DMS 273 (cell line): Measurements from ENCODE around the gene CNTN4.

ENCODE experiments used
- DNase-seq: peaks from one replicate; lab custom pipeline; 2025; ENCODE audit not compliant: unreplicated experiment; lab: John Stamatoyannopoulos, UW

CNTN4 gene

DNA sequence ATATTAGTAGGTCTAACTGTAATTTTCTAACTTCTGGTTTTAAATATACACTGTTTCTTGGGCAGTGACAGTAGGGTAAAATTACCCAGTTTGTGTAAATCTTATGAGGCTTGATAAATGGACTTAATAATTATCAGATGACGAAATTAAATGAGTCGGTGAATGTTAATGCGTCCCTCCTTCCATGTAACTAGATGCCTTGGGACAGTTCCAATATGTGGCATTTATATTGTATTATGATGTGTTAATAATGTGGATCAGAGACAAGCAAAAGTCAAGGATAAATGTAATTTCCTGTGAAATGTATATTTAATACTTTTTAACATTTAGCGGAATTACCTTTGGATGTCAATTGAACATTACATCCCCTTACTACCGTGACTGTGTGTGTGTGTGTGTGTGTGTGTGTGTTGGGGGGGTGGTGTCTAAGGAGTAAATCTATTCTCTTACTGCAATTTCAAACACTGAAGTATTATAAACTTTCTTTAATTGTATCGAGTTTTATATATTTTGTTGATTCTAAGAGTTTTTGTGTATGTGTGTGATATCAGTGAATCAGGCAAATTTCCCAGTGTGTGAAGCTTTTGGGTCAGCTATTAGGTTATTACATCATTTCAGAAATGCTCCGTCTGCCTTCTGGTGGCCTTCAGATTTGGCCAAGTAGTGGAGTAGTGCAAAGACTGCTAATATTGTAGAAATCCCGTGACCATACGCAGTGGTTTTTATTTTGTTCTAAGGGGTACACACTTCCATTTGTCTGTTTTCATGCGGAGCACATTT is 50.1 kb downstream of the CNTN4 start:
- DNase-seq: no peak

- DNase-seq: no peak
Observed at GRCh38 chr3:2153053-2153452, 54.4 kb downstream of the CNTN4 start.

- DNase-seq: no peak
Observed at GRCh38 chr3:2153547-2153946, 54.9 kb downstream of the CNTN4 start.

GRCh38 chr3:2154621-2155020 is 56.0 kb downstream of the CNTN4 start:
- DNase-seq: no peak

DNA sequence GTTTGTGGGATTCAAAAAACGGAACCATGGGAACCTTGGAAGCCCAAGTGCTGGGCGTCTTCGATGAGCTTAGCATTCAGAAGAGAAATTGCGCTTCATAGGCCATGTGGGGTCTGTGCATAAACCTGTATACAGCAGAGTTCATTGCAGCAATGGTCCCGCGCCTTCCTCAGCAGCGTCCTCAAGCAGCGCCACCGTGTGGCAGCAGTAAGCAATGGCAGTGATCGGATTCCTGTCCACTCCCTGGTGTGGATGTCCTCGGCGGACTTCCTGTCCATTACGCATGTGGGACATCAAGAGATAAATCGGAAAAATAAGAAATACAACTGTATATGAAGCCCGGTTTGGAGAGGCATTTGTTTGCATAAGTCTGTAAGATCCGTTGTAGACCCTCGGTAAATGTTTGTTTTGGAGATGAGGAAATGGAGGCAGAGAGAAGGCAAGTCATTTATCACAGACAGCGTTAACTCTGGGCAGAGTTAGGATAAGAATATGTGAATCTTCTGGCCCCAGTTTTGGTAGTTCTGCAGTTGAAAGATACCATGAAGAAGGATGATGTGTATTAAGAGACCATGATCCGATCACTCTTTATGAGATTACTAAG is 57.7 kb downstream of the CNTN4 start:
- DNase-seq: peak; percentile 52

GRCh38 chr3:2158828-2159227 is 60.2 kb downstream of the CNTN4 start:
- DNase-seq: no peak

GRCh38 chr3:2166552-2166951 is 67.9 kb downstream of the CNTN4 start:
- DNase-seq: no peak

GRCh38 chr3:2172561-2173171 is 74.0 kb downstream of the CNTN4 start:
- DNase-seq: no peak

GRCh38 chr3:2180634-2181033 is 82.0 kb downstream of the CNTN4 start:
- no peak for DNase-seq

- DNase-seq: no peak
Observed at GRCh38 chr3:2198776-2199279, 100.2 kb downstream of the CNTN4 start.

GRCh38 chr3:2204054-2204453 is 105.4 kb downstream of the CNTN4 start:
- DNase-seq: no peak

DNA sequence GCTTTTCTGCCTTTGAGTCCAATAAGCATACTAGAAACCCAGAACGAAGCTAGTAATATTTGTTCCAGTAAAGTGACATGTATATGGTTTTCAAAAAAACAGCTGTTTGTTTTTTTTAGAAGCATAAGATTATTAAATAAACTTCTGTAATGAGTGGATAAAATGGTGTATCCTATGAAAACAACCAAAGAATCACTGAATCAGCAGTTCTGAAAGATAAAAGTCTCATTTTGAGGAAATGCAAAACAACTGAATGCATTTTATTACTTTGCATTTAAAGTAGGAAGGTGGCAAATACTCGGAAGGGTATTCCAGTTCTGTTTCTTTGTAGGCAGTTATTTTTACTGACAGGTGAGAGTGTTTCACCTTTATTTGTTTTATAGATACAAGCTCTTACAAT is 107.0 kb downstream of the CNTN4 start:
- no peak for DNase-seq

GRCh38 chr3:2206536-2206935 is 107.9 kb downstream of the CNTN4 start:
- DNase-seq: no peak

DNA sequence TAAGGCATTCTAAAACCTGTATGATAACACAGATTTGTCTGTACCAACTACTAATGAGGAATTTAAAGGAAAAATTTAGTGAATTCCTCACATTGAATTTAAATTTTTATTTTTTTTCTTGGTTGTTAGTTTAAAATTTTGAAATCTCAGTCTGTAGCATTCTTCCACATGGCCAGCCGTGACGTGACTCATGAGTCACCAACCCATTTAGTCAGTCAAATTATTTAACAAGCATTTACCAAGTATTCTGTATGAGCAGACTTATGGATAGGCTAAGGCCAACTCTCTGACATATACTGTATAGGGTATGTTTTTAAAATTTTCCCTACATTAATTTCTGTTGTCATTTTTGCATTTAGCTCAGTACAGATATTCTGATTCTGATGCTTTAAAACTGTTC is 112.9 kb downstream of the CNTN4 start:
- DNase-seq: no peak

DNA sequence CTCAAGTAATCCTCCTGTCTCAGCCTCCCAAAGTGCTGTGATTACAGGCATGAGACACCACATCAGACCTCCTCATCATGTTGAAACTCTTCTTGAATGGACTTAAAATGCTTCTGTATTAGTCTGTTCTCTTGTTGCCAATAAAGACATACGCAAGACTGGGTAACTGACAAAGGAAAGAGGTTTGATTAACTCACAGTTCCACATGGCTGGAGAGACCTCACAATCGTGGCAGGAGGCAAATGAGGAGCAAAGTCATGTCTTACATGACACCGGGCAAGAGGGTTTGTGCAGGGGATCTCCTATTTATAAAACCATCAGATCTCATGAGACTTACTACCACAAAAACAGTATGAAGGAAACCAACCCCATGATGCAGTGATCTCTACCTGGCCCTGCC is 113.5 kb downstream of the CNTN4 start:
- DNase-seq: no peak

- no peak for DNase-seq
Observed at GRCh38 chr3:2218375-2218774, 119.7 kb downstream of the CNTN4 start.

GRCh38 chr3:2218816-2219215 is 120.2 kb downstream of the CNTN4 start:
- no peak for DNase-seq

DNA sequence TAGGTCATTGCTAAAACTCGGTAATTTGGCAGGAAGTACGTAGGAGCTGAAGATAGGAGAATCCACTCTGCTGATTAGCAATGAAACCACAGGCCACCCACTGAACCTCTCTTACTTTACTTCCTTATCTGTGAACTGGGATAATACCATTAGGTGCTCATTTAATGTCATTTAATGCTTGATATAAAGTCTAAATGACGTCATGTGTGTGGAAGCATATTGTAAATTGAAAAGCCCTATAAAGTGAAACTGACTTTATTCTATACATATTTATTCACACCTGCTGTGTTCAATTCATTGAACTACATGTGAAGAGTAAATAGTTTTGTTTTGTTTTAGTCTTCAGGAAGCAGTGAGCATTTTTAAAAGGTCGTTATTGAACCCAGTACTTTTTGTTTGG is 137.5 kb downstream of the CNTN4 start:
- DNase-seq: no peak

DNA sequence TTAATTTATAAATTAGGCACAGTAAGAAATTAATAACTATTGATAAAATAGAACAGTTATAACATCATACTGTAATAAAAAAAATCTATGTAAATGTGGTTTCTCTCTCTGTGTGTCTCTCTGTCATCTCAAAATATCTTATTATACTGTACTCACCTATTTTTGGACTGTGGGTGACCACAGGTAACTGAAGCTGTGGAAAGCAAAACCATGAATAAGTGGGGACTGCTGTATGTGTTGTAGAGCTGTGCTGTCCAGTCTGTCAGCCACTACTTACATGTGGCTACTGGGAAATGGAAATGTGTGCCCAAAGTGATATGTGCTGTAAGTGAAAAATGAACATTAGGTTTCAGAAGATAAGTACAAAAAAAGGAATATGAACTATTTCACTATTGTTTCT is 145.5 kb downstream of the CNTN4 start:
- DNase-seq: no peak

GRCh38 chr3:2246873-2247648 is 148.4 kb downstream of the CNTN4 start:
- DNase-seq: no peak

GRCh38 chr3:2247831-2248230 is 149.2 kb downstream of the CNTN4 start:
- no peak for DNase-seq
